ENCODE results near the gene NRXN2. TPM values are rescaled to one million over a fixed set of nuclear protein-coding genes. Genes with fewer than 3 reads are reported as not detected.

The NRXN2 gene
- total and polyA plus RNA-seq, 2 of the 13 experiments (the other 11 are each of a cell fraction or from before 2014, with no cell fraction given), result not detected

DNA sequence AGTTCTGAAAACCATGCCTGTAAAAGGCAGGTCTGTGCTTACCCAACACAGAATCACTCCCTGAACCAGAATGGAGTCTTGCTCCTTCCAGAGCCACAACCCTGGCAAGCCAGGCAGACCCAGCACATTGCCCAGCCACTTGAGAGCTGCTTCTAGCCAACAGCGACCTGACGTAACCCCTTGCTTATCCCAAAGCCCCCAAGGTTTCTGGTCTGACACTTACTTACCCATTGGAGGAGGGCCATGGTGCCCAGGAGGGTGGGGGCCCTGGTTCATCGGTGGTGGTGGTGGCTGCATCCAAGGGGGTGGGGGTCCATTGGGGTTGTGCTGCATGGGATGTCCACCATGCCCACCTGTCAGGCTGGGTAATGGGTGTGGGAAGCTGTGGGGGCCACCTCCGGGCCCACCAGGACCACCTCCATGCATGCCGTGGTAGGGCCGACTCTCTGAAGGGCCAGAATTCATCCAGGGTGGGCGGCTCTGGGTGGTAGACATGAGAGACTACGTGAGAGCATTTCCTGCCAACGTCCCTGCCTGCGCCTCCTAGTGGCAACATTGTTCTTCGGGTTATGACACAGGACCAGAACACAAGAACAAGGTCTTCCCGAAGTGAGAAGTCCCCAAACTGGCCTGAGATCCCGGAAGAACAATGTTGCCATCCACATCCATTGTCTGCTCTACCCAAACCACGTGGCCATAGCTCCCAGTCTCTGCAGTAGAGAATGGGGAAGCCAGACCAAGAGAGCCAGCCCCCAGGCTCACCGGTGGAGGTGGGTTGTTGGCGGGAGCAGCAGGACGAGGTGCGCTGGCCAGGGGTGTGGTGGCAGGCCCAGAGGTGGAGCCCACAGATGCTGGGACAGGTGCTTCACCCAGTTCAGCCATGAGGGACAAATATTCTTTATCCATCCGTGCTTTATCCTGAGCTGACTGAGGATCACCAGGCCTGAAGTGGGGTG lies 44.6 kb upstream of the NRXN2 start:
- Histone ChIP-seq H3K79me2 (ENCODE audit: insufficient read depth, low read length) (peaks cover 14% of the 10 kb centered on the region), H3K36me3 (replicated peaks in 1 of 2; ENCODE audit: control insufficient read depth in 1 of 2, insufficient read depth in 2 of 2, low read length in 2 of 2) (peaks cover 58 to 91% of the 10 kb centered on the region in 2 experiments), H4K20me1 (ENCODE audit: insufficient read depth, low read length) (peaks cover 88% of the 10 kb centered on the region), H3K27me3 (ENCODE audit: control insufficient read depth in 1 of 2, insufficient read depth in 2 of 2, low read length in 2 of 2) (no peaks in the 10 kb centered on the region), H3K27ac (ENCODE audit: extremely low read length, insufficient read depth, low read length) (no peak overlapping the region), H2AFZ (ENCODE audit: low read length) (no peak overlapping the region), H3K9me3 (ENCODE audit: low read length) (no peaks in the 10 kb centered on the region), H3K4me1 (ENCODE audit: insufficient read depth, low read length) (peaks cover 3% of the 10 kb centered on the region; the same call in 1 of the 2 replicates), H3K4me3 (replicated peaks in 1 of 3; ENCODE audit: insufficient read depth in 1 of 3, low read depth in 2 of 3, low read length in 3 of 3) (no peak overlapping the region), H3K9ac (ENCODE audit: insufficient read depth, low read depth, low read length) (no peak overlapping the region), H3K4me2 (ENCODE audit: low read depth, low read length) (no peak overlapping the region)
- intact Hi-C loops (cut with micrococcal nuclease; ENCODE audit: unreplicated experiment), result no loop called here
- ATAC-seq (peak; percentile 57), FAIRE-seq (no peak), DNase-seq (ENCODE audit: low spot score) (peak; percentile 67)
- in situ Hi-C loops (cut with HindIII; ENCODE audit: extremely low pct_ligation_motif_present, low pct_unique_long_range_greater_than_20kb), result no loop called here
- no TSS peak for BruUV-seq (replicated peaks)
- WGBS (ENCODE audit: low lambda C conversion rate), result 78% methylated on average over 14 of the region's 19 CpGs
- POLR2A ChIA-PET, result no interaction called here
- CTCF ChIA-PET (ENCODE audit: low intra/inter-chr PET ratio, low total read pairs), result no interaction called here
- 0 out of 2 replicates have a peak, but pooled peaks have one; percentile 28 for TF ChIP-seq PAF1 (CRISPR knock-in tag; IDR thresholded peaks at IDR 0.05)
- TF ChIP-seq ZNF83 (CRISPR knock-in tag; IDR thresholded peaks at IDR 0.05; ENCODE audit: borderline replicate concordance), result no peak
- TF ChIP-seq STAG1 (CRISPR knock-in tag; IDR thresholded peaks at IDR 0.05), result peak; percentile 29
- 0 out of 2 replicates have a peak, but pooled peaks have one; percentile 24 for TF ChIP-seq ZFP90 (CRISPR knock-in tag; IDR thresholded peaks at IDR 0.05; ENCODE audit: borderline replicate concordance)
- no peak for TF ChIP-seq ZNF619 (CRISPR knock-in tag; IDR thresholded peaks at IDR 0.05)
- TF ChIP-seq ZNF841 (CRISPR knock-in tag; IDR thresholded peaks at IDR 0.05; ENCODE audit: borderline replicate concordance), result no peak
- TF ChIP-seq ZNF775 (CRISPR knock-in tag; IDR thresholded peaks at IDR 0.05; ENCODE audit: borderline replicate concordance), result no peak
- TF ChIP-seq ZNF616 (CRISPR knock-in tag; IDR thresholded peaks at IDR 0.05; ENCODE audit: low read depth), result no peak
- TF ChIP-seq MEIS1 (CRISPR knock-in tag; IDR thresholded peaks at IDR 0.05; ENCODE audit: borderline replicate concordance), result no peak
- TF ChIP-seq, protein P1, sequence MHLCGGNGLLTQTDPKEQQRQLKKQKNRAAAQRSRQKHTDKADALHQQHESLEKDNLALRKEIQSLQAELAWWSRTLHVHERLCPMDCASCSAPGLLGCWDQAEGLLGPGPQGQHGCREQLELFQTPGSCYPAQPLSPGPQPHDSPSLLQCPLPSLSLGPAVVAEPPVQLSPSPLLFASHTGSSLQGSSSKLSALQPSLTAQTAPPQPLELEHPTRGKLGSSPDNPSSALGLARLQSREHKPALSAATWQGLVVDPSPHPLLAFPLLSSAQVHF (CRISPR knock-in tag; IDR thresholded peaks at IDR 0.05), result no peak
- no peak for TF ChIP-seq POLR2G (IDR thresholded peaks at IDR 0.05; ENCODE audit: low read depth, low read length)
- TF ChIP-seq ZNF296 (CRISPR knock-in tag; conservative IDR thresholded peaks at IDR 0.05), result no peak
- no peak for TF ChIP-seq MED8 (CRISPR knock-in tag; IDR thresholded peaks at IDR 0.05; ENCODE audit: insufficient replicate concordance)
- 0 out of 2 replicates have a peak, but pooled peaks have one; percentile 44 for TF ChIP-seq PITX1 (CRISPR knock-in tag; IDR thresholded peaks at IDR 0.05)
- no peak for TF ChIP-seq SMYD3 (CRISPR knock-in tag; IDR thresholded peaks at IDR 0.05)
- TF ChIP-seq ZNF260 (CRISPR knock-in tag; IDR thresholded peaks at IDR 0.05; ENCODE audit: borderline replicate concordance, low read depth), result no peak
- TF ChIP-seq FOXK2 (IDR thresholded peaks at IDR 0.05), result no peak
- no peak for TF ChIP-seq ZNF562 (CRISPR knock-in tag; IDR thresholded peaks at IDR 0.05; ENCODE audit: borderline replicate concordance)
- TF ChIP-seq PLRG1 (conservative IDR thresholded peaks at IDR 0.05), result no peak
- 0 out of 2 replicates have a peak, but pooled peaks have one; percentile 13 for TF ChIP-seq SALL1 (CRISPR knock-in tag; IDR thresholded peaks at IDR 0.05)
- TF ChIP-seq, protein P2, sequence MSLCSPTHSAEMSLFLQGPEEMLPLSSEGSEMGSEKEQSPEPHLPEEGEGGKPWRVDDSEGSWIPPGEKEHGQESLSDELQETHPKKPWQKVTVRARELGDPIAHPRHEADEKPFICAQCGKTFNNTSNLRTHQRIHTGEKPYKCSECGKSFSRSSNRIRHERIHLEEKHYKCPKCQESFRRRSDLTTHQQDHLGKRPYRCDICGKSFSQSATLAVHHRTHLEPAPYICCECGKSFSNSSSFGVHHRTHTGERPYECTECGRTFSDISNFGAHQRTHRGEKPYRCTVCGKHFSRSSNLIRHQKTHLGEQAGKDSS (CRISPR knock-in tag; IDR thresholded peaks at IDR 0.05; ENCODE audit: borderline replicate concordance, low read depth), result no peak
